NK-92 (cell line): ENCODE results near the gene WNT7B.

ENCODE experiments used
- DNase-seq: peaks from one replicate; lab custom pipeline; 2025; ENCODE audit not compliant: unreplicated experiment; lab: John Stamatoyannopoulos, UW

The WNT7B gene

DNA sequence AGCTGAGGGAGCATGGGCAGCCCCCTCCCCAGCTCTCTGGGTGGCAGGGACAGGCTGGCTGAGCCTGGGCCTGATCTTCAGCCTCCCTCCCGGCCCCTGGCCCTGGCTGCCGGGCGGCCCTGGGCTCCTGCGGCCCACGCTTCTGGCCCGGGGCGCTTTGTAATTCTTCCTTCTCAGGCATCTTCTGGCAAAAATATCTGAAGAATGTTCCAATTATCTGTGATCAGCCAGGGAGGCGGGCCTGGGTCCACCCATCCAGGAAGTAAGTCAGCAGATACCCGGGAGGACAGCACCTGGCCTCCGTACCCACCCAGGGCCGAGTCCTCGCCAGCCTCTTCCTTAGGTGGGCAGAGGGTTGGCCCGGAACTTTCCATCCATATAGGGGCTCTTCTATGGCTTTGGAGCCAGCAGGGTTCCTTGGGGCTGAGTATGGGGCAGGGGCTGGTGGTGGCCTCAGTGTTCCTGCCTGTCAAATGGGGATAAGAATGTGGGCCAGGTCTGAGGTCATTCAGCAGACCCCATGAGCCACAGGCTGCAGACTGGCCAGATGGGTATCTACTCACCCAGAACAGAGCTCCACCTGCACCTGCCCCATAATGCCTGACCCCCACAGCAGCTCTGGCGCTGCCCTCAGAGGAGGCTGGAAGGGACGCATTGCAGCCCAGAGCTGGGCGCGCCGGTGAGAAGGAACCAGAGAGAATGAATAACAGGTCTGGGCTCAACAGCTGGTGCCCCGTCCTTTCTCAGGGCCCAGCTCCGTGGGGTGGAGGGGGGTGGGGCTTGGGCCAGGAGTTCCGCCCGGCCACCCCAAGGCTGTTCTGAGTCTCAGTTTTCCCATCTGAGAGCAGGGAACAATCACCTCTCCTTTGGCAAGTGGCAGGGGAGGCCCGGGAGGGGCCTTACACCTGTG lies 16.2 kb downstream of the WNT7B start:
- no peak for DNase-seq

GRCh38 chr22:45959719-45960476 lies 17.1 kb downstream of the WNT7B start:
- DNase-seq, result no peak

DNA sequence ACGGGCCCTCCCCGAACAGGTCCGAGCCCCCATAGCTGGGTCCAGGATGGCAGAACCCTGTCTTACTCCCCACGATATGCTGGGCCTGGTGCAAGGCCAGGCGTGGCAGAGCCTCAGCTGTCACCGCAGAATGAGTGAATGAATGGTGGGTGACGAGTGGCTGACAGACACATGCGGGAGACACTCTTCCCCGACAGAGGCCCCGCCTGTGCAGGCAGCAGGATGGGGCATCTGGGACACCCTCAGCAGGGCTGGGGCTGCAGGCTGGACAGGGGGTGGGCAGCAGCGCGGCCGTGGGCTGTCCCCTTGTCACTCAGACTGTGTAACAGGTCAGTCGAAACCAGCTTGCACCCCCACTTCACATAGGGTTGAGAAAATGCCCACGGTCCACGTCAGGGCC lies 18.0 kb downstream of the WNT7B start:
- no peak for DNase-seq

DNA sequence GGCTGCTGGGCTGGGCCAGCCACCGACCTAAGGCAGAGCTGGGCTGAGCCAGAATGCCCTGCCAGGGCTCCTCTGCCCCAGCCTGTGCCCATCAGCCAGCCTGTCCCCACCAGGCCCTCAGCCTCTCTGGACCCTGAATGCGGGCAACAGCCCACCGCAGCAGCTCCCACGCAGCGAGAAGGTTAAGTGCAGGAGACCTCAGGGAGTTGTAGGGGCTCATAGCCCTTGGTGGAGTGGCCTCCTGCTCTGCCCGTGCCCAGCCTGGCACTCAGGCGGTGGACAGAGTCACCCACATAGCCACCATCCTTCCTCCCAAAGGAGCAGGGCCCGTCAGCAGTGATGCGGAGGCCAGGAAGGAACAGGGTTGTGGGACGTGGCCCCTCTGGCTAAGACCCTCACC lies 19.1 kb downstream of the WNT7B start:
- no peak for DNase-seq

GRCh38 chr22:45953178-45953577 lies 23.8 kb downstream of the WNT7B start:
- DNase-seq, result no peak

DNA sequence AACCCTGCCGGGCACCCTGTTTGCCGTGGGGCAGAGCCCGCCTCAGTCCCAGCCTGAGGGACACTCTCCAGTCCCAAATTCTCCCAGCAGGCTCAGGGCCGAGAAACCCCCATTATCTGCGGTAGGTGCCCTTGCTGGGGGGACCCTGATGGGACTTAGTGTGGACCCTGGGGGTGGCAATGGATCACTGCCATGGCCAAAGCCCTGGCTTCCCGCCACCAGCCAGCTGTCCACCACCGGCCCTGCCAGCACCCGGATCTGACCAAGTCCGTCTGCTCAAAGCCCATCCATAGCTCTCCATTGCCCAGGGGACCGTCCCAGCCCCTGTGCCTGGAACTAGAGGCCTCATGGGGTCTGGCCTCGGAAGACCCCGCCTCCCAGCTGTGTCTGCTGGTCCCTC lies 24.4 kb downstream of the WNT7B start:
- DNase-seq, result no peak

GRCh38 chr22:45952151-45952550 lies 24.8 kb downstream of the WNT7B start:
- DNase-seq, result no peak

DNA sequence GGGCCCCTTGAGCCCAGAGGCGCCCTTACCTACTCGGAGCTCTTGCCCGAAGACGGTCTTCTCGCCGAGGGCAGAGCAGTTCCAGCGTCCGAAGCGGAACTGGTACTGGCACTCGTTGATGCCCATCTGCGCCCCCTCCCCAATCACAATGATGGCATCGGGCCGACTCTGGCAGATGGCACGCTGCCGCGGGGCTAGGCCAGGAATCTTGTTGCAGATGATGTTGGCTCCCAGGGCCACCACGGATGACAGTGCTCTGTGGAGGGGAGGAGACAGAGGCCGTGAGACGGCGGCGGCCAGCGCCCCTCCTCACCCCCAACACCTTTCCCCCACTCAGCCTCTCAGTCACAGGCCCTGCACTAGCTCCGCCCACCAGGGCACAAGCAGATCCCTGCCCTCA lies 27.1 kb downstream of the WNT7B start:
- no peak for DNase-seq

DNA sequence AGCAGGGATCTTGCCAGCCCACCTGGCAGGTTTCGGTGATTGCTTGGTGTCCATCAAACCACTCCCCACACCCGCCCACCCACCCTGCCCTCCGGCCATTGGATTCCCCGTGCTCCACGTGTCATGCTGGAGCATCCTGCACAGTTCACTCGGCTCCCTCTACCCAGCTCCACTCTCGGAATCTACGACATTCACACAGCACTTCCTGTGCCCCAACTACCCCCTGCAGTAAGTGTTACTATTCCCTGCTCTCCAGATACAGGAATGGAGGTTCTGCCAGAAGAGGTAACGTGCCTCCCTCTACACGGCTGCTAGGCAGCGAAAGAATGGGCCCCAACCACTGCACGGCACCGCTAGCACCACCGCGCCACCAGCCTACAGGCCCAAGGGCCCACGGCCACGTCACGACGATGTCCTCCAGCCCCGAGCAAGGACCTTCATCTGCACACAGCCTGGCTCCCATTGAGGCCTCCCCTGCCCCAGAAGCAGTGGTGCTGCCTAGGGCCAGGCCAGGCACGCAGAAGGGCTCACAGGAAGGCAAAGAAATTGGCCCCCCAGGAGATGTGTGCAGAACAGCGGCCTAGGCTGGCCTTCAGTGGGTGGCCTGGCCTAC lies 27.6 kb downstream of the WNT7B start:
- DNase-seq, result no peak

DNA sequence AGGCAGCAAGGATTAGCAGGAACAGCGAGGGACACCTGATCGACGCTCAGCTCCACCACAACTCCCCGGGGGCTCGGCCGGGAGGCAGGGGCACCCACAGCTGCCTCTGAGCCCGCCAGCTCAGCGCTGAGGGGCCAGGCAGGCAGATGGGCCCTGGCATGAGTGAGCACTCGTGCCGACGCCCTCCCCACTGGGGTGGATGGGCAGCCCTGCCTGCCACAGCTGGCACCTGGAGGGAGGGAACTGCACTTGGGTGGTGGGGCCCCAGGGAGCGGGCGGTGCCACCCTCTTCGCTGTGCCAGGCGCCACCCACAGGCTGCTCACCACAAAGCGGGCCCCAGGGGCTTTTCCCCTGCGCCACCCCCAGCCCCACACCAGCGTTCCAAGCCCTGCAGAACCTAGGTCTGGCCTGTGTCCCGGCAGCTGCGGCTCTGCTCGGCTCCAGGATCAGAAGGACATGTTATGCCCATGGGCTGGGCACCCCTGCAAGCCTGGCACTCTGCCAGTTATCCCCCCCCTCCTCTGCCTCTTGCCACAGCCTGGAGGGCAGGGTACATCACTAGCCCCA lies 28.8 kb downstream of the WNT7B start:
- DNase-seq, result no peak

- no peak for DNase-seq
These were observed 30.0 kb downstream of the WNT7B start for GRCh38 chr22:45946805-45947600.

DNA sequence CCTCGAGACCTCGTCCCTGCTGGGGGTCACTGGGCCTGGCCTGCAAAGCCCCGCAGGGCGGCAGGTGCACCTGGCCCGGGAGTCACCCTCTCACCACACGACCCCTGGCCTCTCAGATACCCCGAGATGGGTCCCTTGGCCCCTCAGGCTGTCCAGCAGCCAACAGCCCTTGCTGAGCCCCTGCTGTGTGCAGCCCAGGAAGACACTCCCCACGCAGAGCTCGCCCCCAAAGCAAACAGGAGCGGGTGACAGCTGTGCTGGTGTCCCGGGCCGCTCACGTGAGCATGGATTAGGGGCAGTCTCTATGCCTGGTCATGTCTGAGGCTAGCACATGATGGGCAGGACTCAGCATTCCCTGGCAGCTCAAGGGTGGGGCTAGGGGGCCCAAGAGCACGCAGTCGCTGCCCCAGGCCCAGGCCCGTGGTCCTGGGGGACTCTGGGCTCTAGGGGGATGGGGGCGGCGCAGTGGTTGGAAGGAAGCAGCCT lies 31.3 kb downstream of the WNT7B start:
- no peak for DNase-seq

DNA sequence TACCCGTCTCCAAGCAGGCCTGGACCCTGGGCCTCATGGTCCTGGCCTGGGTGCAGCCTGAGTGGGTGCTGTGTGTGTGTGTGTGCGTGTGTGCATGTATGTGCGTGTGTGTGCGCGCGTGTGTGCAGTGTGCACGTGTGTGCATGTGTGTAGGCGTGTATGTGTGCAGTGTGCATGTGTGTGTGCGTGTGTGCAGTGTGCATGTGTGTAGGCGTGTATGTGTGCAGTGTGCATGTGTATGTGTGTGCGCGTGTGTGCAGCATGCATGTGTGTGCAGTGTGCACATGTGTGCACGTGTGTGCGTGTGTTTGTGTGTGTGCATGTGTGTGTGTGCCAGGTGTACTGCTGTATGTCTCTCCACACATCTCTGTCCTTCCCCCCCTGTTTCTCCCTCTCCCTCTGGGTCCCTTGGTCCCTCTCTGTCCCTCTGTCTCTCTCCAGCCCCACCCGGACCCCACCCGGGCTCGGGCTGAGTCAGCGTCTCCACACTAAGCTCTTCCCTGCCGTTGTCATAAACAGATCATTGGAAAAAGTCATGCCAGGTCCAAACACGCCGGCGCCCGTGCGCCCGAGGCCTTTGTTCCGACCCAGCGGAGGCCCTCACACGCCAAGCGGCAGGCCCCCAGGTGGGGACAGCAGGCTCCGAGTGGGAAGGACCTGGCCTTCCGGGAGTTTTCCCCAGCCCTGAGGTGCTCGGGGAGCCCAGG lies 34.0 kb downstream of the WNT7B start:
- DNase-seq, result no peak

DNA sequence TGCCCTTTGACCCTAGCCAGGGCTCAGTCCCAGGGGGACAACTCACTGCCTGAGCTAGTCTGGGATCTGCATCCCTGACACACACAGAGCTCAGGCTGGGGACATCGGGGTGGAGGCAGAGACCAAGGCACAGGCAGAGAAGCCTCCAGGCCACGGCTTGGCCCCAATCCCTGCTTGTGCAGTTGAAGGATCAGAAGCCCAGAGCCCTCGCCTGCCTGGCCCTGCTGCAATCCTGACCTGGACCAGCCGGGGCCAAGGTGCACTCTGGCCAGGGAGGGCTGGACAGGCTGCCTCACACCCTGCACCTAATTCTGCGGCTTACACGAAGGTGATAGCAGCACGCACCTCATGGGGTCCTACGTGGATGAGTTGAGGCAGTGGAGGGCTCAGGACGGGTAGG lies 34.6 kb downstream of the WNT7B start:
- no peak for DNase-seq

DNA sequence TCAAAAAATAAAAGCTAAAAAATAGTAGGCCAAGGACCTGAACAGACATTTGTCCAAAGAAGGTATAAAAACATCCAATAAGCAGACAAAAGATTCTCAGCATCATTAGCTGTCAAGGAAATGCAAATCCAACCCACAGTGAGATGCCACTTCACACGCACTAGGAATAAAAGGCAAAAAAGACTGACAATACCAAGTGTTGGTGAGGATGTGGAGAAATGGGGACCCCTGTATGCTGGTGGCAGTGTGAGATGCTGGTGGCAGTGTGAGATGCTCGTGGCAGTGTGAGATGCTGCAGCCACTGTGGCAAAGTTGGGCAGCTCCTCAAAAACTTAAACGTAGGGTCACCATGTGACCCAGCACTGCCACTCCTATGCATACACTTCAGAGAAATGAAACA lies 38.0 kb downstream of the WNT7B start:
- DNase-seq, result no peak

DNA sequence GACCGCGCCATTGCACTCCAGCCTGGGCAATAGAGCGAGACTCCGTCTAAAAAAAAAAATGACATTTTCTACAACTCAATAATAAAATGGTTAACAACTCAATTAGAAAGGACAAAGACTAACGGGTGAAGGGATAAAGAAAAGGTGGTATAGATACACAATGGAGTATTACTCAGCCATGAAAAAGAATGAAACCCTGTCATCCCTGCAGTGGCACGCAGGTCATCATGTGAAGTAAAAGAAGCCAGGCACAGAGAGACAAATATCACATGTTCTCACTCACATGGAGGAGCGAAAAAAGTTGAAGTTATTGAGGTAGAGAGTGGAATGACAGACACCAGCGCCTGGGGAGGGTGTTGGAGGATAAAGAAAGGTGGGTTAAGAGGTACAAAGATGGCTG lies 39.0 kb downstream of the WNT7B start:
- no peak for DNase-seq

DNA sequence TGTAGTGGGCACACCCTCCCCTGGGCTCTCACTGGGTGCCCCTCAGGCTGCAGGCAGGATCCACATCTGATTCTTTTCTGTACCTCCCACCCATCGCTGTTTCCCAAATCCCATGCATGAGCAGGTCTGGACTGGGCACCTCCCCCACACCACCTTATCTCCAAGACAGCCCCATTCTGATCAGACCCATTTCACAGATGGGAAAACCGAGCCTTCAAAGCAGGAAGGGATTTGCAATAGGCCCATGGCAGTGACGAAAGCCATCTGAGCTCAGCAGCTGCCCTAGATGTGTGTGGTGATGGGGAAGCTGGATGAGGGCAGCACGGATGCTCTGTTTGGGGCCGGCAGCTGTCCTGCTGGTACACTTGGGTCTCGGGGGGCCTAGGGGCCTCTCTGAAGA lies 41.4 kb downstream of the WNT7B start:
- DNase-seq, result no peak

GRCh38 chr22:45934659-45935341 lies 42.2 kb downstream of the WNT7B start:
- DNase-seq, result no peak

GRCh38 chr22:45934168-45934564 lies 42.8 kb downstream of the WNT7B start:
- DNase-seq, result no peak
